Right kidney (tissue), 1 donor: ENCODE measurements around the gene CHST13.

Source experiments
- DNase-seq: peaks from one replicate; pipeline ENCODE4 v3.0.0-alpha.2; 2016

Gene CHST13

GRCh38 chr3:126509597-126510307 lies 14.2 kb upstream of the CHST13 start:
- no peak for DNase-seq

DNA sequence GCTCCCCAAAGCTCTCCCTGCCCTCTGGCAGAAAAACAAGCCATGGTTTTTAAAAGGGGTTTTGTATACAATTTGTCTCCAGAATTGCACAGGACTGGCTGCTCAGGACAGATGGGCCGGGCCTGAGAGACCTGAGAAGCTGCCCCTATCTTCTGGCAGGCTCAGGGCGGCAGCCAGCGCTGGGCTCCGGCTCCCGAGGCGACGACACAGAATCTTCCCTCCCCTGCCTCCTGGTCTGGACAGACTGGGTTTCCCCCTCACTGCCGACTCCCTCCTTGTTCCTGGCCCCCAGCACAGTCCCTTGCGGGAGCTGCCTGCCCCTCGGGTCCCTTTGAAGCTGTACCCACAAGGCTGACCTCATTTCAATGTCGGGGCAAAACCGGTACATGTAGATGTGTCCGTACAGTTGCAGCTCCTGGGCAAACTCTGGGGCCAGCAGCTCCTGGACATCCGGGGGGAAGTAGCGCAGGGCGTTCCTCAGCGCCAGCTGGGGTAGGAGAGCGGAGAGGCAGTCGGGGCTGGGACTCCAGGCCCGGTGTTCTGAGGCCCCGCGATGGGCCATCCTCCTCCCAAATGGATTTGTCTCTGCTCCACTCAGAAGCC lies 13.5 kb upstream of the CHST13 start:
- no peak for DNase-seq

GRCh38 chr3:126511291-126511690 lies 12.7 kb upstream of the CHST13 start:
- DNase-seq = no peak

GRCh38 chr3:126512026-126512425 lies 11.9 kb upstream of the CHST13 start:
- no peak for DNase-seq

DNA sequence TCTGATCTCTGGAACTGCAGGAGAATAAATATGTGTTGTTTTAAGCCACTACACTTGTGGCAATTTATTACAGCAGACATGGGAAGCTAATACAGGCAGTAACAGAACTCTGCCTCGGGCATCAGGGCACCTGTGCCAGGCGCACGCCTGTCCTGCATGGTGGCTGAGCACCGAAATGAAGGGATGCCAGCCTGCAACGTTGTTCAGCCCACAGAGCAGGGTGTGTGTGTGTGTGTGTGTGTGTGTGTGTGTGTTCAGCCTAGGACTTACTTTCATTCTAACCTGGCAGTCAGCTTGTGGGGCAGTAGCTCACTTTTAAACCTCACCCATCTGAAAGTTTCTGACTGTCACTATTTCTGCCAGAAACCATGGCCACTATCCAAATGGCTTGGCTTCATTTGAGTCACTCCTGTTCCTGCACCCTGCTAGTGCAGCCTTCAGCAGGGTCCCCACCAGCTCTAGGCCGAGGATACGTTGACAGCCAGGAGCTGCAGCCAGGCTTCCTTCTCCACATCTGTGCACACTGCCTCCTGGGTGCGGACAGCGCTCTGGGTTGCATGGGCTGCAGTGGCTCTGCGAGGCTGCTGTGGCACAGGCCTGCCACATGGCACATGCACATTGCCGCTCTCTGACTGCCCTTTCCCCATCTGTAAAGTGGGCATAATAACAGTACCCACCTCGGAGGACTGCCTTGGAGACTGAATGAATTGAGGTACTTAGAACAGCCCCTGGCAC lies 10.9 kb upstream of the CHST13 start:
- no peak for DNase-seq

GRCh38 chr3:126514161-126514560 lies 9.8 kb upstream of the CHST13 start:
- no peak for DNase-seq

DNA sequence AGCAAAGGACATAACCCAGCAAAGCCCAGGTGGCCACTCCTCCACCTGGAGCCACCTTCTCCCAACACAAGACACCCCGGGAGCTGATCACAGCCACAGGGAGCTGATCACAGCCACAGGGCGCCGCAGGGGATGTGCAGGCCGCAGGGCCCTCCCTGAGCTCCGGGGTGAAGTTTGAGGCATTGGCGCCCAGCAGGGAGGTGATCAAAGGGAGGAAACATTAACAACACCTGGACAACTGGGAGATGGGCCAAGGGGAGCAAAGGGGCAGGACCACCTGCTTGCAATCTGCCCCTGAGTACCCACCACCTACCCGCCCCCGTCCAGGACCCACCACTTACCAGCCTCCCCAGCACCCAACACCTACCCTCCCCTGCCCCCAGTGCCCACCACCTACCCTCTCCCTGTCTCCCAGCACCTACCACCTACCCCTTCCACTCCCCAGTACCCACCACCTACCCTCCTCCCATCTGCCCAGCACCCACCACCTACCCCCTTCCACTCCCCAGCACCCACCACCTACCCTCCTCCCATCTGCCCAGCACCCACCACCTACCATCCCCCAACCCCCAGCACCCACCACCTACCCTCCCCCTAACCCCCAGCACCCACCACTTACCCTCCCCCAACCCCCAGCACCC lies 8.8 kb upstream of the CHST13 start:
- DNase-seq = no peak

DNA sequence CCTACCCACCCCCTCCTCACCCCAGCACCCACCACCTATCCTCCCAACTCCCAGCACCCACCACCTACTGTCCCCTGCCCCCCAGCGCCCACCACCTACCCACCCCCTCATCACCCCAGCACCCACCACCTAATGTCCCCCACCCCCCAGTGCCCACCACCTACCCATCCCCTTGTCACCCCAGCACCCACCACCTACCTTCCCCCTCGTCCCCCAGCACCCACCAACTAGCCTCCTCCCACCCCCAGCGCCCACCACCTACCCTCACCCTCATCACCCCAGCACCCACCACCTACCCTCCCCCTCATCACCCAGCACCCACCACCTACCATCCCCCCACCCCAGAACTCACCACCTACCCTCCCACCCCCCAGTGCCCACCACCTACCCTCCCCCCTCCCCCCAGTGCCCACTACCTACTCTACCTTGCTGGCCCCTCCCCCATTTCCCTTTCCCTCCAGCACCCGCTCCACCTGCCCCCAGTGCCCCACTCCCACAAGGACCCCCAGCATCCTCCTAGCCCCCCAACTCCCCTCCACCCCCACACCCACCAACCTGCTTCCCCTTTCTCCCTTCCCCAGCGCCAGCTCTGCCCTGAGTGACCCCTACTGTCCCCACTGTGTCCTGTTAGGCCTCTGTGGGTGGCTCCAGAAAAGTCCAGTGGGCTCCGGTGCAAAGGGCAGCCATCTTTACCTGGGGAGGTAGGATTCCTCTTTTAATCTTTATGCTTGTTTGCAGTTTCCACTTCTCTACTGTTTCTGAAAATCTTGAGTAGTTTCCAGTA lies 7.6 kb upstream of the CHST13 start:
- DNase-seq = no peak

- DNase-seq = no peak
Measured at GRCh38 chr3:126516936-126517290, 7.0 kb upstream of the CHST13 start.

DNA sequence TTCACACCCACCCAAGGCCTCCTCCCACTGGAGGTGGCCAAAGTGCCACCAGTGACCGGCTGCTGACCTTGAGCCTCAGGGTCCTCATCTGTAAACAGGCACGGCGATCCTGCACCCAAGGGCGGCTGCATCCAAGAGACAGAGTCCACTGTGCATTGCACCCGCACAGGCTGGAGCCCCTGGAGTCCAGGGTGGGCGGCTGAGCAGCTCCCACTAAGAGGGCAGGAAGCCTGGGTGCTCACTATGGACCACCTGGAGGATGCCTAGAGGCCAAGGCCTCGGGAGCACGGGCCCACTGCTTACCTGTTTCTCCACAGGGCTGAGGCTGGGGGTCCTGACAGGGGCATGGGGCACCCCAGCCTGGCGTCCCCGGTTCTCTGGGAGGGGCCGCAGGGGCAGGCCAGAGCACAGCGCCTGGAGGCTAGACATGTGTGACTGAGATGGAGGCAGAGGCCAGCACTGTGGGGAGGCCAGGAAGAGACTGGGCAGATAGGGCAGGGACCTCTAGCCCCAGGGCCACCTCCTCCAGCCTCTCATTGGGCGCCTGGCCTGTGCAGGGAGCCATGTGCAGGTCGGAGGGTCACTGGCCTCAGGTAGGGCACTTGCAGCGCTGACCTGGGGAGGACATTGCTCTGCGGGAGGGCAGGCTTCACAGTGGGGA lies 6.5 kb upstream of the CHST13 start, which contains the start of gene UROC1:
UROC1 (minus strand) TSS at position 483 of the 661 bp plus-strand sequence; CDS start at position 429, 54 bp downstream.
- DNase-seq = no peak

DNA sequence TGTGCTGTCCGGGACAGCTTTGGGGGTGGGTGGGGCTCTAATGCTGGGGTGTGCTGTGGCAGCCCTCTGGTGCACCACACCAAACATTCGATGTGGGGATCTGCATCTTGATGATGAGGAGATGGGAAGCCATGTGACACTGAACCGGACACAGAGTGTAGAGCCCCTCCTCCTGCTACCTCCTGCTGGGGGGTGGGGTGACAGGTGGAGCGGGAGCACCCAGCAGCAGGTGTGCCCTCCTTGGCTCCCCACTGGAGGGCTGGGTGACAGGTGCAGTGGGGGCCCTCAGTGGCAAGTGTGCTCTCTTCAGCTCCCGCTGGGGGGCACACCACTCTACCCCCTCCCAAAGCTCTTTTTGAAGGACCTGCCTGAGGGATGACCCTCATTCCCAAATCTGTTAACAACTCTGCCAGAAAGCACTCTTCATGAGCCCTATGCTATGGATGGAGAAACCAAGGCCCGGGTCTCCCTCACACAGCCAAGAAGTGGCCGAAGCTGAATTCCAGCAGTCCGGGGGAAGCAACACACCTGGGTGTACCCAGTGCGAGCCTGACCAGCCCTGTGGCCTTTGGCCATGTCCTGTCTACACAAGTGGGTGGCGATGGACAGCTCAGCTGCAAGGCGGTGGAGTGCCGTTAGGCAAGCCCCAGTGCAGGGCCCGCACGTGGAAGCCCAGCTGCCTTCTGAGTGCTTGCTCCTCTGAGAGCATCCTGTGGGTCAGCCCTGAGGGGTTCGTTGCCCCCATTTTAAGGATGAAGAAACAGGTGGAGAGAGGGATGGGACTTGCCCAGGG lies 5.8 kb upstream of the CHST13 start:
- no peak for DNase-seq

DNA sequence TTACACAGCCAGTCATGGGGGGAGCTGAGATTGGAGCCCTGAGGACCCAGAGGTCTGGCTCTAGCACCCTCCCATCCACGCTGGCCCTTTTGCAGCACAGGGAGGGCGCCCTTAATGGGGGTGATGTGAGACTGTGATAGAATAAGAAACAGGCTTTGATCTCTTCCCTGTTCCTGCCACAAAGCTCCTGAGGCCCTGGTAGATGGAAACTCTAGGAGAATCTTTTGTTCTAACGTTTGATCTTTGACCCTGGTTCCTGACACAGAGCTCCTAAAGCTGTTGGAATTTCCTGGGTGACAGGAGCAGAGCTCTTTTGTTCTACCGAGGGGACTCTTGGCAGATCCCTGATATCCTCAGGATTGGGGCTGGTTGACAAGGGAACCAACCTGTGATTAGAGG lies 5.2 kb upstream of the CHST13 start:
- no peak for DNase-seq

GRCh38 chr3:126519506-126520455 lies 4.2 kb upstream of the CHST13 start:
- no peak for DNase-seq

DNA sequence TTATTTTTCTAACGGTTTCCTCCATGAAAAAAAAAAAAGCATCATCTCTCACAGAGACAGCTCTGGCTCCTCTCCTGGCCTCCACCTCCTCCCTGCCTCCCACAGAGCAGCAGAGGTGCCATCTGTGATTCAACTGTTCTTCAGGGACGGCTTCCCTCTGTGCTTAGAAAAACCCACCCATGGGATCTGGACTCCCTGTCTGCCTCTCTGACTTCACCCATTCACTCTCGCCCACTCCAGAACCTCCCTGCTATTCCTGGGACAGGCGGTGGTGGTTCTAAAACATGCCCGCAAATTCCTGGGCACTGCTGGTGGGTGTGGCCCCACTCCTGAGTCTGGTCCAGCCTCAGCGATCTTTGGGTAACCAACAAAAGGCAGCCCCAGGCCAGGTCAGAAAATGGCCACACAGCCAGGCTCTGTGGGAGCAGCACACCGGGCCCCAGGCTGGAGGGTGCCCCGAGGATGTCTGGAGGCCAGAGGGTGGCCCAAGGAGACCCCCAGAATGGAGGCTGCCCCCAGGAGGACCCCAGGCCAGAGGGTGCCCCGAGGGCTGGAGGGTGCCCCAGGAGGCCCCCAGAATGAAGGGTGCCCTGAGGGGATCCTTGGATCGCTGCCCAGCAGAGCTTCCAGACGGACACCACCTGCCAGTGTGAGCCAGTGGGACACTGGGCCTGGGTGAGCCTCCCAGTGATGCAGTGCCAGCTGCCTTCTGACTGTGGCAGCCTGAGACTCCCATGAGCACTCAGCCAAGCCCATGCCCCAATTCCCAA lies 2.6 kb upstream of the CHST13 start:
- no peak for DNase-seq

- DNase-seq = peak; percentile 61
Measured at GRCh38 chr3:126522363-126522788, 1.6 kb upstream of the CHST13 start.

DNA sequence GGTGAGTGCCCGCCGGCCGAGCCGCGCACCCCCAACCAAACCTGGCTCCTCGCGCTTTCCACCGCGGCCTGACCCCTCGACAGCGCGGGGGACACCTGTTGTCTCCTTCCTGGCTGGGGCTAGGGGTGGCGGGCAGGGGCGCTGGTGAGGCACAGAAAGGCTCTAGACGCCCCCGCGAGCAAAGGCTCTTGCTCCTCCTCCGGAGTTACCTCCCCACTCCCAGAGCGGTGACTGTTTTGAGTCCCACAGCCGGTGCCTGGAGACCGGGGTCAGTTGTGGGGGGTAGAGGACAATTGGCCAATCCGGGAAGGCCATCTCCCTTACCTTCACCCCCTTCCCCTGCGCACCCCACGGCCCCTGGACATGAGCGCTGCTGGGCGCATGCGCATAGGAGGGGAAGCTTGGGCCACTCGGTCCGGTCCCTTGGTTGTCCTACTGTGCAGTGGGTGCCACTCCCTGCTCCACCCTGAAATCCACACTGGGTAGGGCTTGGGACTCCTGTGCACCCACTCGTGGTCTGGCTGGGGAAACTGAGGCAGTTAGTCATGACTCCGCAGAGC lies 554 bp downstream of the CHST13 start:
- no peak for DNase-seq

DNA sequence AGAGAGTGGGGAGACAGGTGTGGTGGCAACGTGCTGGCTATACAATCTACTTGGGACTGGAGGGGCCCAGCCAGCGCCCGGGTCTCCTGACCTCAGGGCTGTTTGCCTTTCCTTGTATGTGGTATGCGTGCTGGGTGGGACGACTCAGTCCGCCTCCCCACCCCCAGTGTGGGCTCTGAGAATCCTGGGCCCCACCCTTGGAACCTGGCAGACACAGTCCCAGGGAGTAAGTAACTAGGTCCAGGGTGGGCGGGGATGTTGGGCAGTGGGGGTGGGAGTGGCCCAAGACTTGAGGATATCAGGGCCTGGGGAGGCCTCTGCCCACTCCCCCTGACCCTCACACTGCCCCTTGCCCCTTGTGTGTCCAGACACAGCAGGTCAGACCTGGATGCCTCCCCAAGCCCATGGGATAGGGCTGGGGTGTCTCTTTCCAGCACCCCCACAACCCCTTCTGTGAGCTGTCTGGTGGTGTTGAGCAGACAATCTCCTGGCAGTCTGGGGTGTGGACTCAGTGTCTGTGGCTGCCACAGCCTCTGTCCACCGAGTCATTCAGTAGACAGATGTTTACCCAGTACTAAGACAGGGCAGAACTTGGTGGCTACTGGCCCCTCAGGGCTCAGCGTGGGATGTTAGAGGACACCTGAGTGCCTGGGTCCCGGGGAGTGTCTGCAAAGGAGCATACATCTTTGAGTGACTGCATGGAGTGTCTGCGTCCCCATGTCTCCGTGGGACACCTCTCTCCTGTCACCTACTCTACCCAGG lies 1.3 kb downstream of the CHST13 start:
- no peak for DNase-seq
